Liver (tissue), 3 donors: ENCODE data around the gene EFEMP2.

Experiments used
- EGR1 ChIP-seq, 2 donors: IDR thresholded peaks; 2 replicates each; pipeline ENCODE4 v1.6.1; 2016 to 2018; ENCODE audit warnings: antibody characterized with exemption in 2 of 2, low read depth in 2 of 2
- GABPA ChIP-seq, 2 donors: IDR thresholded peaks in 1 of 2; conservative IDR thresholded peaks in 1 of 2; 2 replicates each; pipeline ENCODE4 v1.6.1; 2016; ENCODE audit warnings: antibody characterized with exemption in 2 of 2, mild to moderate bottlenecking in 1 of 2, moderate library complexity in 1 of 2
- JUND ChIP-seq, 2 donors: IDR thresholded peaks; 2 replicates each; pipeline ENCODE4 v1.6.1; 2016; ENCODE audit warnings: antibody characterized with exemption in 2 of 2
- TAF1 ChIP-seq: conservative IDR thresholded peaks from 2 replicates; pipeline ENCODE4 v1.6.1; 2016; ENCODE audit warnings: antibody characterized with exemption, mild to moderate bottlenecking
- YY1 ChIP-seq: IDR thresholded peaks from 2 replicates; pipeline ENCODE4 v1.6.1; 2016; ENCODE audit warnings: antibody characterized with exemption, mild to moderate bottlenecking
- TF ChIP-seq, protein P1 (sequence below): fragments of 150-350 bp; IDR thresholded peaks from 2 replicates; pipeline ENCODE4 v1.5.1; 2017; ENCODE audit warnings: improper control_type of control experiment, low read depth, low read length; ENCODE audit not compliant: missing input control
- TF ChIP-seq, protein P2 (sequence below): IDR thresholded peaks from 2 replicates; pipeline ENCODE4 v1.6.1; 2016; ENCODE audit warnings: antibody characterized with exemption
- TF ChIP-seq, protein P3 (sequence below): IDR thresholded peaks from 2 replicates; pipeline ENCODE4 v1.6.1; 2016; ENCODE audit warnings: antibody characterized with exemption, mild to moderate bottlenecking
- donor health status: healthy.
- donor health status: healthy.

DNA sequence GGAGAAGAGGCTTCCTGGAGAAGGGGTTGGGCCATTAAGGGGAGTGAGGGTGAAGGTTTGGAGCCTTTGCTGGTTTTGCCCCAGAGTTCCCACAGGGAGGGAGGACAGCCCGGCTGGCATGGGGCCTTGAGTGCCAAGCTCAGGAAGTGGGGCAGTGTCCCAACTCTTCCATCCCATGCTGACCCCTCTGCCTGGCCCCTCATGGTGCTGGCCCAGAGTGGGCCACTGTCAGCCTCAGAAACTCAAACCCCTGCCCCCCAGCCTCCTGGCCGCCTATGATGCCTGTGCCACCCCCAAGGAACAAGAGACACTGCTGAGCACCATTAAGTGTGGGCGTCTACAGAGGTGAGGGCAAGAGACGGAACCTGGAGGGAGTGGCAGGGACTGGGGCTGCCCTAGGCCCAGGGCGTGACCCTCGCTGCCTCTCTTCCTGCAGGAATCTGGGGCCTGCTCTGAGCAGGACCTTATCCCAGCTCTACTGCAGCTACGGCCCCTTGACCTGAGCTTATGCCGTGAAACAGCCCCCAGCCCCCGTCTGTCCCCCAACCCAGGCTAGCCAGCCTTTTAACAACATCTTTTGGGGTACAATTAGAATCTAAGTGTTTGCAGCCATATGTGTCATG lies 6.9 kb downstream of the EFEMP2 start:
- TF ChIP-seq GABPA (IDR thresholded peaks at IDR 0.05 in 1 of 2, conservative IDR thresholded peaks at IDR 0.05 in 1 of 2), result no peak
- TF ChIP-seq, protein P1, sequence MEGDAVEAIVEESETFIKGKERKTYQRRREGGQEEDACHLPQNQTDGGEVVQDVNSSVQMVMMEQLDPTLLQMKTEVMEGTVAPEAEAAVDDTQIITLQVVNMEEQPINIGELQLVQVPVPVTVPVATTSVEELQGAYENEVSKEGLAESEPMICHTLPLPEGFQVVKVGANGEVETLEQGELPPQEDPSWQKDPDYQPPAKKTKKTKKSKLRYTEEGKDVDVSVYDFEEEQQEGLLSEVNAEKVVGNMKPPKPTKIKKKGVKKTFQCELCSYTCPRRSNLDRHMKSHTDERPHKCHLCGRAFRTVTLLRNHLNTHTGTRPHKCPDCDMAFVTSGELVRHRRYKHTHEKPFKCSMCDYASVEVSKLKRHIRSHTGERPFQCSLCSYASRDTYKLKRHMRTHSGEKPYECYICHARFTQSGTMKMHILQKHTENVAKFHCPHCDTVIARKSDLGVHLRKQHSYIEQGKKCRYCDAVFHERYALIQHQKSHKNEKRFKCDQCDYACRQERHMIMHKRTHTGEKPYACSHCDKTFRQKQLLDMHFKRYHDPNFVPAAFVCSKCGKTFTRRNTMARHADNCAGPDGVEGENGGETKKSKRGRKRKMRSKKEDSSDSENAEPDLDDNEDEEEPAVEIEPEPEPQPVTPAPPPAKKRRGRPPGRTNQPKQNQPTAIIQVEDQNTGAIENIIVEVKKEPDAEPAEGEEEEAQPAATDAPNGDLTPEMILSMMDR, result no peak
- TF ChIP-seq EGR1 (IDR thresholded peaks at IDR 0.05; ENCODE audit: low read depth in 2 of 2), result no peak
- TF ChIP-seq YY1, result no peak
- TF ChIP-seq, protein P2, sequence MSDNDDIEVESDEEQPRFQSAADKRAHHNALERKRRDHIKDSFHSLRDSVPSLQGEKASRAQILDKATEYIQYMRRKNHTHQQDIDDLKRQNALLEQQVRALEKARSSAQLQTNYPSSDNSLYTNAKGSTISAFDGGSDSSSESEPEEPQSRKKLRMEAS, result no peak
- TF ChIP-seq JUND (IDR thresholded peaks at IDR 0.05), result no peak
- TF ChIP-seq, protein P3, sequence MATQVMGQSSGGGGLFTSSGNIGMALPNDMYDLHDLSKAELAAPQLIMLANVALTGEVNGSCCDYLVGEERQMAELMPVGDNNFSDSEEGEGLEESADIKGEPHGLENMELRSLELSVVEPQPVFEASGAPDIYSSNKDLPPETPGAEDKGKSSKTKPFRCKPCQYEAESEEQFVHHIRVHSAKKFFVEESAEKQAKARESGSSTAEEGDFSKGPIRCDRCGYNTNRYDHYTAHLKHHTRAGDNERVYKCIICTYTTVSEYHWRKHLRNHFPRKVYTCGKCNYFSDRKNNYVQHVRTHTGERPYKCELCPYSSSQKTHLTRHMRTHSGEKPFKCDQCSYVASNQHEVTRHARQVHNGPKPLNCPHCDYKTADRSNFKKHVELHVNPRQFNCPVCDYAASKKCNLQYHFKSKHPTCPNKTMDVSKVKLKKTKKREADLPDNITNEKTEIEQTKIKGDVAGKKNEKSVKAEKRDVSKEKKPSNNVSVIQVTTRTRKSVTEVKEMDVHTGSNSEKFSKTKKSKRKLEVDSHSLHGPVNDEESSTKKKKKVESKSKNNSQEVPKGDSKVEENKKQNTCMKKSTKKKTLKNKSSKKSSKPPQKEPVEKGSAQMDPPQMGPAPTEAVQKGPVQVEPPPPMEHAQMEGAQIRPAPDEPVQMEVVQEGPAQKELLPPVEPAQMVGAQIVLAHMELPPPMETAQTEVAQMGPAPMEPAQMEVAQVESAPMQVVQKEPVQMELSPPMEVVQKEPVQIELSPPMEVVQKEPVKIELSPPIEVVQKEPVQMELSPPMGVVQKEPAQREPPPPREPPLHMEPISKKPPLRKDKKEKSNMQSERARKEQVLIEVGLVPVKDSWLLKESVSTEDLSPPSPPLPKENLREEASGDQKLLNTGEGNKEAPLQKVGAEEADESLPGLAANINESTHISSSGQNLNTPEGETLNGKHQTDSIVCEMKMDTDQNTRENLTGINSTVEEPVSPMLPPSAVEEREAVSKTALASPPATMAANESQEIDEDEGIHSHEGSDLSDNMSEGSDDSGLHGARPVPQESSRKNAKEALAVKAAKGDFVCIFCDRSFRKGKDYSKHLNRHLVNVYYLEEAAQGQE, result no peak
- no peak for TF ChIP-seq TAF1
